GM12801 (cell line): ENCODE measurements around the gene SULT1A2.

Source experiments
- TF ChIP-seq, protein P1 (sequence below): IDR thresholded peaks from one replicate; pipeline ENCODE4 v1.5.1; 2011; ENCODE audit warnings: control low read depth; ENCODE audit not compliant: insufficient read length; ENCODE audit errors: extremely low read depth

Gene SULT1A2

DNA sequence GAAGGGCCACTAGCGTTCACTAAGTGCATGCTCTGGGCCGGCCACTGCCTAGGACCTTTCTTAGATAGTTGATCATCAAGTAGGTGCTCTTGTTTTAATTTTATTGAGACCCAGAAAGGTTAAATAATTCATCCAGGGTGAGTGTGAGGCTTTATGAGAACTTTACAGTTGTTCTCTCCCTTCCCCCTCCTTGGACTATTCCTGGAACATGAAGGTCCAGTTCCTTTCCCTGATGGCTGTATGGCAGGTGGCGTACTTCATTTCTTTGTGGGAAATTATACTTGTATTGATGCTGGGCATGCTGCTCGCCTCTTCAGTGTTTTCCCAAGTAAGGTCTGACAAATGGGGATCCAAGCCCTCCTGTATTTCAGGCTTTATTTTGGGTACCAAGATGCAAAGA is 34.7 kb downstream of the SULT1A2 start:
- TF ChIP-seq, protein P1, sequence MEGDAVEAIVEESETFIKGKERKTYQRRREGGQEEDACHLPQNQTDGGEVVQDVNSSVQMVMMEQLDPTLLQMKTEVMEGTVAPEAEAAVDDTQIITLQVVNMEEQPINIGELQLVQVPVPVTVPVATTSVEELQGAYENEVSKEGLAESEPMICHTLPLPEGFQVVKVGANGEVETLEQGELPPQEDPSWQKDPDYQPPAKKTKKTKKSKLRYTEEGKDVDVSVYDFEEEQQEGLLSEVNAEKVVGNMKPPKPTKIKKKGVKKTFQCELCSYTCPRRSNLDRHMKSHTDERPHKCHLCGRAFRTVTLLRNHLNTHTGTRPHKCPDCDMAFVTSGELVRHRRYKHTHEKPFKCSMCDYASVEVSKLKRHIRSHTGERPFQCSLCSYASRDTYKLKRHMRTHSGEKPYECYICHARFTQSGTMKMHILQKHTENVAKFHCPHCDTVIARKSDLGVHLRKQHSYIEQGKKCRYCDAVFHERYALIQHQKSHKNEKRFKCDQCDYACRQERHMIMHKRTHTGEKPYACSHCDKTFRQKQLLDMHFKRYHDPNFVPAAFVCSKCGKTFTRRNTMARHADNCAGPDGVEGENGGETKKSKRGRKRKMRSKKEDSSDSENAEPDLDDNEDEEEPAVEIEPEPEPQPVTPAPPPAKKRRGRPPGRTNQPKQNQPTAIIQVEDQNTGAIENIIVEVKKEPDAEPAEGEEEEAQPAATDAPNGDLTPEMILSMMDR, result no peak

DNA sequence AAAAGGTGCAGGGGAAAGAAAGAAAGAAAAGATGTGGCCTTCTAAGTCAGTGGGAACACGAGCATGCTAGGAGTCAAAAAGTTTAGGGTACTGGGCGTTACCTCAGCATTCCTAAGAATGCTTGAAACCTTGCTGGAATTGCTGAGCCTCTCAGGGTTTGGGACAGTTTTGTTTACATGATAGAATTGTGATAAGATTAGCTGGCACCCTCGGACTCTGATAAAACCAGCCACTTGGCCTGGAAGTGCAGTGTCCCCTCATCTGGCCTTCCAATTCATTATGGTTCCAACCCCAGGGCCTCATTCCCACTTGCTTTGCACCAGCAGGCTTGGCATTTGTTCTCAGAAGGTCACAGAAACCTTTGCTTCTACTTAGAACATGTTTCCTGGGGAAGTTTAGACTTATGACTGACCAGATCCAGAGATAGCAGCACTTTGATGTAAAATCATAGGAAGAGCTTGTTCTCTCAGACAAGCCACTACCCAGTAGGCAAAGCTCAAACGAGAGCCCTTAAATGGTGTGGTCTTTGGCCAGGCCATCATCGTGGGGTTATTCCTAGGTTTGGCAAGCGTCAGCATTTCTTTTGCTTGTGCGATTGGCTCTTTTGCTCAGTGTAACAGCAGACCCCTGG is 35.2 kb downstream of the SULT1A2 start:
- TF ChIP-seq, protein P1, result no peak

DNA sequence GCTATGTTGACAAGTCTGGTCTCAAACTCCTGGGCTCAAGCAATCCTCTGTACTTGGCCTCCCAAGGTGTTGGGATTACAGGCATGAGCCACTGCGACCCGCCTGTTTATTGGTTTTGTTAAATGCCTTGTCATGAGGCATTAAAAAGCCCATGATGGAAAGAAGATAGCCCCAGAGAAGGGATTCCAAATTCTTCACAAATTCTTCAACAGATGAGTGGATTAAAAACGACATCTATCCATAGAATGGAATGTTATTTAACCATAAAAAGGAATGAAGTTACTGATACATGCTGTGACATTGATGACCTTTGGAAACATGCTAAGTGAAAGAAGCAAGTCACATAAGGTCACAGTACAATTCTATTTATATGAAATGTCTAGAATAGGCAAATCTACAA is 38.4 kb downstream of the SULT1A2 start:
- TF ChIP-seq, protein P1, result no peak

DNA sequence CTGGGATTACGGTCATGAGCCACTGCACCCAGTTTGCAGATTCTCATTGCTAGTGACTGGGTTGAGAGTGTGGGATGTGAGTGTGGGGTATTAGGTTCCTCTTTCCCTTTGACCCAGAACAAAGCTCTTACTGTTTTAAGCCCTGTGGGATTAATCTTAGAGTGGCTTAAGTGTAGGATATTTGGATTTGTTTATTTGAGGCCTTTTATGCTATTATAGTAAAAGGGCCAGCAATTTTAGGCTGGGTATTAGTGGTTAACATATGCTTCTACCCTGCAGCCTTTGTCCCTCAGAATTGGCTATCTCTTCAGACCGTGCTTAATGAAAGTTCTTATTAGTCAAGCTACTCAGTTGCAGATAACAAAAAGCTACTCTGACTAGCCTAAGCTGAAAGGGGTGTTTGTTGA is 39.9 kb downstream of the SULT1A2 start:
- TF ChIP-seq, protein P1, result no peak

DNA sequence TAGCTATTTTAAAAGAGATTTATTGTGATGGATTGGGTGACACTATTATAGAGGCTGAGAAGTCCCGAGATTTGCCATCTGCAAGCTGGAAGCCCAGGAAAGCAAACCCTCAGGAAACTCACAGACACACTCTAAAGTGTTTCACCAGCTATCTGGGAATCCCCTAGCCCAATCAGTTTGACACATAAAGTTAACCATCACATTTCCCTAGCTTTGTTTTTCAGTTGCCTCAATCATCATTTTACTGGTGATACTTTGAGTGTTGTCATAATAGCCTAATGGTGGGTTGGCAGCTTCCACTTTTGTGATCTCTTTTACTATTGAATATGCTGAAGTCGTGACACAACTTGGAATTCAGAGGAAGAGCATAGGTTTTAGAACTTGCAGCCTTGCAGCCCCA is 41.3 kb downstream of the SULT1A2 start:
- TF ChIP-seq, protein P1, result no peak

DNA sequence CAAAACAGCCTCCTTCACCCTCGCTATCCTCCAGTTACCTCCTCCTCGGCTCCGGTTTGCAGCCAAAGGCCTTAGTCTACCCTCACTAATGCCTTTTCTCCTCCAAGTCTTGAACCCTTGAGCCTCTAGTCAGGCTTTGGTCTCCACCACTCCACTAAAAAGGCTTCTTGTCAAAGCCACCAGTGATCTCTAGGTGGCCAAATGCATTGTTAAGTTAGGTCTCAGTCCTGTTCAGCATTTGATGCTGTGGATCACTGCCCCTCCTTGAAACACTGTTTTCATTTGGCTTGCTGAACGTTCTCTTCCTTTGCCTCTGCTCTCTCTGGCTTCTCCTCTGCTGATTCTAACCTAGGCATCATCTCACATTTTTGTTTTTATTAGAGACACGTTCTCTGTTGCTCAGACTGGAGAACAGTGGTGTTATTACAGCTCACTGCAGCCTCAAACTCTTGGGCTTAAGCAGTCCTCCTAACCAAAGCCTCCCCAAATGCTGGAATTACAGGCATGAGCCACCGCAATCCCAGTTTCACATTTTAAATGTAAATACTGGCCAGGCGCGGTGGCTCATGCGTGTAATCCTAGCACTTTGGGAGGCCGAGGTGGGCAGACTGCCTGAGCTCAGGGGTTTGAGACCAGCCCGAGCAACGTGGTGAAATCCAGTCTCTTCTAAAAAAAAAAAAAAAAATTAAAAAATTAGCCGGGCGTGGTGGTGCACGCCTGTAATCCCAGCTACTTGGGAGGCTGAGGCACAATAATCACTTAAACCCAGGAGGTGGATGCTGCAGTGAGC is 42.0 kb downstream of the SULT1A2 start:
- TF ChIP-seq, protein P1, result no peak

DNA sequence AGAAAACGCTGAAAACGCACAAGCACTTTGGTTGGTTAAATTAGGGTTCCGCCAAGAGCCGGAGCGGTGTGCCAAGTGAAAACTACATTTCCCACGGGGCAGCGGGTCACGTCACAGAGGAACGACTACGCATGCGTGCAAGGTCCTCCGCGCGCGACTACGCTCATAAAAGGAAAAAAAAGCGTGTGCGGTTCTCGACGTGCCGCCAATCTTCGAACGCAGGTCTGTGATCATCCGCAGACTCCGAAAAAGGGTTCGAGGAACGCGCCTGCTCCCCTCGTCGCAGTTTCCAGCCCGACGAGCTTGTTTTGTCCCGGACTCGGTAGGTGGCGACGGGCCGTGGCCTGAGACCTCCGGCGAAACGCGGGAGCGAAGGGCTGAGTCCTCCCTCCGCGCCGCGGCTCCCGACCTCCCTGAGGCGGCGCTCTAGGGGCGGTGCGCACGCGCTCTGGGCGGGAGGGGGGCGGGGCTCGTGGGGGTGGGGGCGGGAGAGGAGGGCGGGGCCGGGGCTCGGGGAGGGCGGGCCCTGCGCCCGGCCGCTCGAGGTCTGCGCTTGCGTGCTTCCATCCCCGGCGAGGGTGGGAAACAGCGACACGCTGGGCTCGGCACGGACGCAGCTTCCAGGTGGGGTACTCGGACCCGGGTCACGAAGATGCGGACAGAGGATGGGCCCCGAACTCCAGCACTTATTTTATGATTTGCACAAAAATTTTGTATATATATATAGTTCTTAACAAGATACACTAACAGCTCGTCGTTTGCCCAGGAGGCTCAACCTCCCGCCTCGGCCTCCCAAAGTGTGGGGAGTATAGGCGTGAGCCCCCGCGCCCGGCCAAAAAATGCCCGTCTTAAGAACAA is 42.8 kb downstream of the SULT1A2 start, which contains the start of gene SGF29:
Gene SGF29, plus strand, starts transcription at position 145 of the 858 bp plus-strand sequence. CDS start 27,150 bp downstream, outside the sequence.
- TF ChIP-seq, protein P1, result no peak
